HG02884 (cell line): ENCODE data around the gene ZNF135.

ENCODE experiments used
- ATAC-seq: cut with Tn5 transposase; IDR thresholded peaks from one replicate; pipeline ENCODE4 v1.9.1; 2021; ENCODE audit warnings: mild to moderate bottlenecking, moderate library complexity; ENCODE audit not compliant: unreplicated experiment

ZNF135 gene

GRCh38 chr19:58089846-58090245, 30.8 kb downstream of the ZNF135 start:
- no peak for ATAC-seq

DNA sequence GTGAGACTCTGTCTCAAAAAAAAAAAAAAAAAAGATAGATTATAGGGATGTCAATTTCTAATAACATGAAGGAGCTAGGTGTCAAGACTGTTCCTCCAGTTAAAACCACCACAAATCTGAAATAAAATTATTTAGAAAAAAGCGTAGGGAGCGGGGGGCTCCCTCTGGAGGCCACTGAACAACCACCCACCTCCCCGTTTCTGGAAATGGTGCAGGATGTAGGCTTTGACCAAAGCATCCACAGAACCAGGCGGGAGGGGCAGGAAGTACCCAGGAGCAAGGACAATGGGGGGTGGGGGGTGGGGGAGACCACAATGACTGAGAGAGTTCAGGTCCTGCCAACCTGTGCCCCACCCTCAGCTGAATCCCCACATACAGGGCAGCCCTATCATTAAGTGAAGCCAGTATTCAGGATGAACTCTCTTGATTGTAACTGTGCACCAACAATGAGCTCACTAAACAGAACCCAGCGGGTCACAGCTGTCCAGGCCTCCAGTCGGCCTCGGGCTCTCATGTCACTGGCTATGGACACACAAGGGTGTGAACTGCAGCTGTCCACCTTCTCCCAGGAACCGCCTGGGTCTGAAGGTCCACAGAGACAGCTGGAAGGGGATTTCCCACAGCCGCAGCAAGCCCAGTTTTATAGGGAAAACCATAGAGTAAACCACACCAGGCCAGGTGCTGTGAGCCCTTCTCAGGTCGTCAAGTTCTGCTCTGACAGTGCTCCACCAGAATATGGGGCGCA, 32.3 kb downstream of the ZNF135 start:
- ATAC-seq: no peak

GRCh38 chr19:58093071-58093470, 34.0 kb downstream of the ZNF135 start:
- no peak for ATAC-seq

DNA sequence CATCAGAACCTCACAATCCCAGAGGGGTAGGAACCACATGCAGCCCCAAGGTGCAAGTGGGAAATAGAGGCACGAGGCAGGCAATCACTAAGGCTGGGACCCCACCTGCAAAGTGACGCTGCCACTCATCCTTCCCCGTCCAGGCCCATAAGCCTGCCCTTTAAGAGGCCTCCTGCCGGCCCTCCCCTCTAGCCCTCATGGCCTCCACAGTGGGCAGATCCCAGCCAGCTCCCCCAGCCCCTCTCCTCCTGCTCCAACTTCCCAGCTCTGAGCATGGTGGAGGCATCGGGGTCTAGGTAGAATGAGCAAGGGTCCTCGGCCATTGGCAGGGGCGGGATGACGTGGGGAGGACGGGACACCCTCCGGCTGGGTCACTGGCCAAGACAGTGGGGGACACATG, 36.2 kb downstream of the ZNF135 start:
- no peak for ATAC-seq

GRCh38 chr19:58096884-58097283, 37.8 kb downstream of the ZNF135 start:
- no peak for ATAC-seq

- ATAC-seq: no peak
Observed at GRCh38 chr19:58097349-58097748, 38.3 kb downstream of the ZNF135 start.

GRCh38 chr19:58097781-58098681, 38.9 kb downstream of the ZNF135 start, which contains the start of gene ZSCAN18:
Gene ZSCAN18 (minus strand): TSS chr19:58098231. CDS start chr19:58090267, 7,964 bp downstream.
- no peak for ATAC-seq

DNA sequence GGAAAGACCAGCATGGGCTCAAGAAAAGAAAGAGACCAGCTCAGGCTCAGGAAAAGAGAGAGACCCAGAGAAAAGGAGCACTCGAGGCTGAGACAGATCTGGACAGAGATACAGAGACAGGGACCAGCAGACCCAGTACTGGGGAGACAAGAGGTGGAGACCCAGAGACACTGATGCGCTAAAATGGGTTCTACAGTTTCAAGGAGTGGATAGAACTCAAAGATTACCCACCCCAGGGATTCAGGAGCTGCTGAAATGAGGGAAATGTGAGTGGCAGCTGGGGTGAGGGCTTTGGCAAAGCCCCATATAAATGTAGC, 39.6 kb downstream of the ZNF135 start:
- no peak for ATAC-seq

DNA sequence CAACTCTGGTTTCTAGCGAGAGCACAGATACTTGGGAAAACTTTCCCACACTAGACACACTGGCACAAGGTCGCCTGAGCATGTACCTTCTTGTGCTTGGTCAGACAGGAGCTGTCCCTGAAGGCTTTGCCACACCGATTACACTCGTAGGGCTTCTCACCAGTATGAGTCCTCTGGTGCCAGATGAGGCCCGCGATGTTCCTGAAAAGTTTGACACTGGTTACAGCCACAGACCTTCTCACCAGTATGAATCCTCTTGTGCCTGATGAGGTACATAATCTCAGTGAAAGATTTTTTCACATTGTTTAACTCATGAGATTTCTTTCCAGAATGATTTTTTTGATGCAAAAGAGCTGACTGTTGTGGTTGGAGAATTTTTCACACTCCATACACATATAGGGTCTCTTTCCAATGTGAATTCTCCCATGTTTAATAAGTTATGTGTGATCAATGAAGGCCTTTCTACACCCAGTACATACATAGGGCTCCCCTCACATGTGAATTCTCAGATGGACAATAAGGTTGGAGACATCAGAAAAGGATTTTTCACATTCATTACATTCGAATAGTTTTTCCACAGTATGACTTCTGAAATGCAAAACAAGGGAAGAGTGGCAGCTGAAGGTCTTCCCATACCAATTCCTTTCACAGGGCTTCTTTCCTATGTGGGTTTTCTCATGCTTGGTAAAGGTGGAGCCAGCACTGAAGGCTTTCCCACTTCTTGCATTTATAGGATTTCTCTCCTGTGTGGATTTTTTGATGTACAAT, 48.9 kb downstream of the ZNF135 start:
- no peak for ATAC-seq

DNA sequence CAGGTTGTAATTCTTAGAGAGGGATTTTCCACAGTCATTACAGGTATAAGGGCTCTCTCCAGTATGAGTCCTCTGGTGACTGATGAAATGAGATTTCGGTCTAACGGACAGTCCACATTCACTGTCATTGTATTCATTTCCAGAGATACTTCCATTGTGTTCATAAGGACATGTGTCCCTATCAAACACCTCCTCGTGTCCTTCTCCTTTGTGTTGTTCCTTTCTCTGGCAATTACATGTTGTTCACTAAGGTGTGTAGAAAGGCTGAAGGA, 49.4 kb downstream of the ZNF135 start:
- ATAC-seq: no peak

- no peak for ATAC-seq
Observed at GRCh38 chr19:58117841-58118575, 58.9 kb downstream of the ZNF135 start.

DNA sequence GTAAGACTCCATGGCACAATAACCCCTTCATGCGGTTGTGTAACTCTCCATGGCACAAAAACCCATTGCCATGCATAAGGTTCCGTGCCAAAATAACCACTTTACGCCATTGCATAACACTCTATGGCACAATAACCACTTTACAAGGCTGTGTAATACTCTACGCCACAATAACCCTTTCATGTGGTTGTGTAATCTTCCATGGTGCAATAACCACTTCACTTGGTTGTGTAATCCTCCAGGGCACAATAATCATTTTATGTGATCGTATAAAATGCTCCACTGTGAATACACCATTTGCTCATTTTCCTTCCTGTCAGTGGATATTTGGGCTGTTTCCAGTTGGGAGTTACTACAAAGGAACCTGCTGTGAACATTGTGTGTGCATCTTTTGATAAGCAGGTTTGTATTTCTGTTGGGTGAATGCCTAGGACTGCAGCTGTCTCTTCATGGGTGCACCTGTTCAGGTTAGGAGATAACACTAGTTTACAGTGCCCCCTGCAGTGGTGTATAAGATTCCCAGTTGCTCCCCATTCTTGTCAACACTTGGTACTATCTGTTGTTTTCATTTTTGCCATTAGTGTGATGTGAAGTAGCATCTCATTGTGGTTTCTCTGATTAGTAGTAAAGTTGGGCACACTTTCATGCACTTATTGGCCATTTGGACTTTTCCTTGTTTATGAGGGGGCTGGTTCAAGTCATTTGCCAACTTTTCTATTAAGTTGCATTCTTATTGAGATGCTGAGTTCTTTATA, 60.1 kb downstream of the ZNF135 start:
- ATAC-seq: no peak
